Measurements from ENCODE around the gene THUMPD2.

DNA sequence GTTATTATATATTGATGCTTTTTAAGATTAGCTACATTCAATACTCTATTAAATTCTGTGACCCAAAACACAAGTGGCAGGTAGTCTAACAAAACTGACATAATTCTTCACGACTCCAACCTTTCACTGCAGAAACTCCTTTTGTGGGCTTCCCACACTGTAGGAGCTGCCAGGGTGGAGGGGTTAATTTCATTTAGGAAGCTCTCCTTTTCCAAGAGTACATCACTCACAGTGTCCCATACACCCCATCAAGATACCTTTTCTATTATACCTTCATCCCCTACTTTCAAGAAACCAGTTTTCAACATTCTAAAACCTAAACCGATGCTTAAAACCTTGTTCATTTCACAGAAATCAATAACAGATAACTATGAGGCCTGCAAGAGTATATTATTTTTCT lies 825 bp downstream of the THUMPD2 start:
- TF ChIP-seq, protein P1, sequence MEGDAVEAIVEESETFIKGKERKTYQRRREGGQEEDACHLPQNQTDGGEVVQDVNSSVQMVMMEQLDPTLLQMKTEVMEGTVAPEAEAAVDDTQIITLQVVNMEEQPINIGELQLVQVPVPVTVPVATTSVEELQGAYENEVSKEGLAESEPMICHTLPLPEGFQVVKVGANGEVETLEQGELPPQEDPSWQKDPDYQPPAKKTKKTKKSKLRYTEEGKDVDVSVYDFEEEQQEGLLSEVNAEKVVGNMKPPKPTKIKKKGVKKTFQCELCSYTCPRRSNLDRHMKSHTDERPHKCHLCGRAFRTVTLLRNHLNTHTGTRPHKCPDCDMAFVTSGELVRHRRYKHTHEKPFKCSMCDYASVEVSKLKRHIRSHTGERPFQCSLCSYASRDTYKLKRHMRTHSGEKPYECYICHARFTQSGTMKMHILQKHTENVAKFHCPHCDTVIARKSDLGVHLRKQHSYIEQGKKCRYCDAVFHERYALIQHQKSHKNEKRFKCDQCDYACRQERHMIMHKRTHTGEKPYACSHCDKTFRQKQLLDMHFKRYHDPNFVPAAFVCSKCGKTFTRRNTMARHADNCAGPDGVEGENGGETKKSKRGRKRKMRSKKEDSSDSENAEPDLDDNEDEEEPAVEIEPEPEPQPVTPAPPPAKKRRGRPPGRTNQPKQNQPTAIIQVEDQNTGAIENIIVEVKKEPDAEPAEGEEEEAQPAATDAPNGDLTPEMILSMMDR (IDR thresholded peaks at IDR 0.05; ENCODE audit: low read depth, low read length, poor library complexity, severe bottlenecking): no peak
- no peak for TF ChIP-seq EZH2phosphoT487 (IDR thresholded peaks at IDR 0.05; ENCODE audit: borderline replicate concordance, low read length)
